GM10248 (cell line): ENCODE measurements around the gene WDR1.

Source experiments
- CTCF ChIA-PET: fragments of 300-600 bp; sonication (Branson Sonifier 250); formaldehyde crosslinking; extraction: SDS; loops from one replicate; lab custom pipeline; 2021; ENCODE audit warnings: antibody characterized with exemption; lab: Yijun Ruan, JAX
- POLR2A ChIA-PET: fragments of 350-650 bp; sonication (Branson Sonifier 250); formaldehyde crosslinking; extraction: SDS; loops from one replicate; lab custom pipeline; 2020; ENCODE audit warnings: antibody characterized with exemption; lab: Yijun Ruan, JAX
- DNase-seq: peaks from one replicate; pipeline ENCODE4 v3.0.0; 2012; ENCODE audit errors: extremely low spot score
- TF ChIP-seq, protein P1 (sequence below): IDR thresholded peaks from 2 replicates; pipeline ENCODE4 v1.5.1; 2012; ENCODE audit warnings: mild to moderate bottlenecking, low read depth; ENCODE audit errors: extremely low read depth, missing control alignments, control extremely low read depth

The WDR1 gene

DNA sequence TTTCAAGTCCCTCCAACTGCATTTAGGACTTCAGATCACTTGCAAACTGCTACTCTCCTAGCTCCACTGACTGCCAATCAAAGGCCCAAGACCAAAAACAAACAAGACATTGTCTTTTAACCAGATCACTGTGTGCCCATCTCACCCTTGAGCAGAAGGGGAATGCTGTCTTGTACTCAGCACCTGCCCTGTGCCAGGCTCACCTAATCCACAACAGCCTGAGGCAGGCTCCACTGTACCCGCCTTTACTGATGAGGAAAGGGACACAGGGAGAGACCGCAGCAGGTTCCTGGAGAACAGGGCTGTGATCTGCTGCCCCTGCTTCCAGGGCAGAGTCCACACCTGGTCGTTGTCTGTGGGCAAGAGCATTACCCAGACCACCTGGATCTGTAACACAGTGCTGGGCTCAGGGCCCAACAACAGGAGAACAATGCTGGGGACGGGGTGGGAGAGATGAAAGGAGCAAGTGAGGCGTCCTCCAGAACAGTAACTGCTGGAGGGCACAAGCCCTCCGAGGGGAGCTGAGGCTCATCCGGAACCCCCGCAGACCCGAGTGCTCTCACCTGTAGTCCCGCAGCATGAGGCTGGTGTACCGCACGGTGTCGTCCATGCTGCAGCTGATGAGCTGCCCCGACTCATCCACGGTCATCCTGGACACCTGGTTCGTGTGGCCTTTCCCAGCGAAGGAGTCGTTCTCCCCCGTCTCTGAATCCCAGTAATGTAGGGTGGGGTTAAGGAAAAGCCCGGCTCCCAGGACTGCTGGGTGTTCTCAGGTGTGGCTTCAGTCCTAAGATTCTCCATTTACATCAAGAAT, 33.9 kb downstream of the WDR1 start:
- ChIA-PET CTCF (interaction anchor here (1.5 kb wide), 1 partner anchor 9 kb away, joined by 3 read pairs; no protein-coding TSS in a partner anchor), POLR2A (no interaction called here)
- TF ChIP-seq, protein P1, sequence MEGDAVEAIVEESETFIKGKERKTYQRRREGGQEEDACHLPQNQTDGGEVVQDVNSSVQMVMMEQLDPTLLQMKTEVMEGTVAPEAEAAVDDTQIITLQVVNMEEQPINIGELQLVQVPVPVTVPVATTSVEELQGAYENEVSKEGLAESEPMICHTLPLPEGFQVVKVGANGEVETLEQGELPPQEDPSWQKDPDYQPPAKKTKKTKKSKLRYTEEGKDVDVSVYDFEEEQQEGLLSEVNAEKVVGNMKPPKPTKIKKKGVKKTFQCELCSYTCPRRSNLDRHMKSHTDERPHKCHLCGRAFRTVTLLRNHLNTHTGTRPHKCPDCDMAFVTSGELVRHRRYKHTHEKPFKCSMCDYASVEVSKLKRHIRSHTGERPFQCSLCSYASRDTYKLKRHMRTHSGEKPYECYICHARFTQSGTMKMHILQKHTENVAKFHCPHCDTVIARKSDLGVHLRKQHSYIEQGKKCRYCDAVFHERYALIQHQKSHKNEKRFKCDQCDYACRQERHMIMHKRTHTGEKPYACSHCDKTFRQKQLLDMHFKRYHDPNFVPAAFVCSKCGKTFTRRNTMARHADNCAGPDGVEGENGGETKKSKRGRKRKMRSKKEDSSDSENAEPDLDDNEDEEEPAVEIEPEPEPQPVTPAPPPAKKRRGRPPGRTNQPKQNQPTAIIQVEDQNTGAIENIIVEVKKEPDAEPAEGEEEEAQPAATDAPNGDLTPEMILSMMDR, result no peak
- no peak for DNase-seq

DNA sequence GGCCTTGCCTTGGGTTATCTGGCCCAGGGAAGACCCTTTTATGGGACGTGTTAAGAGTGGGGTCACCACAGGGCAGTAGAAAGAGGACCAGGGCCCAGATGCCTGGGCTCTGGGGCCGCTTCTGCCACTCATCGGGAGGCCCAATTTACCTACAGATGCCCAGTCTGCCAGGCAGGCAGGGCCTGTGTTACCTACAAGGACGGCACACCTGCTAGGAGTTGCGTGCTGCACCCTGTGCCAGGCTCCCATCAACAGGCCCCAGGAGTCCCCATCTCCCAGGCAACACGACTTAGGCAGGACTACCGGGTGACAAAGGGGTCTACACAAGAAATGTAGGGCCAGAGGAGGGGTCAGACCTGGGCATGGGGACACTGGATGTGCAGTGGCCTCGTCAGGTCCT, 34.6 kb downstream of the WDR1 start:
- DNase-seq, result no peak
- POLR2A ChIA-PET, result no interaction called here
- CTCF ChIA-PET, result interaction anchor here (1.1 to 1.5 kb wide), 2 partner anchors 8 to 19 kb away, joined by 3 read pairs; no protein-coding TSS in a partner anchor
- TF ChIP-seq, protein P1, result no peak

DNA sequence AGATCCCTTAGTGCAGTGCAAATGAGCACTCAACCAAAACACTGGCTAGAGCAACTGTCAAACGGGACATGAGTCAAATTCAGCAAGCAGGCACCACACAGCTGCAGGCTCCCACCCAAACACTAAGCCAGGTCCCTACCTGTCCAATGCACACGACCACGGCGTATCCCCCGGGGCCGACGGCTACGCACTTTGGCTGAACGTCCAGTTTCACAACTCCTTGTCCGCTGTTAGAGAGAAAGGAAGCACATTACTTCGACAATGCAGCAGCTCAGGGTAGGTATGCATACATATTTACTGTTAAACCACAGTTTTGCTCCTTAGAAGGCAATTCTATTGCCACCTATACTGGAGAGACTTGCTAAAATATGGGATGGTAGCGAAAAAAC, 35.4 kb downstream of the WDR1 start:
- CTCF ChIA-PET, result interaction anchor here (1.1 kb wide), 1 partner anchor 18 kb away, joined by 3 read pairs; no protein-coding TSS in a partner anchor
- TF ChIP-seq, protein P1, result no peak
- DNase-seq, result no peak
- POLR2A ChIA-PET, result no interaction called here

DNA sequence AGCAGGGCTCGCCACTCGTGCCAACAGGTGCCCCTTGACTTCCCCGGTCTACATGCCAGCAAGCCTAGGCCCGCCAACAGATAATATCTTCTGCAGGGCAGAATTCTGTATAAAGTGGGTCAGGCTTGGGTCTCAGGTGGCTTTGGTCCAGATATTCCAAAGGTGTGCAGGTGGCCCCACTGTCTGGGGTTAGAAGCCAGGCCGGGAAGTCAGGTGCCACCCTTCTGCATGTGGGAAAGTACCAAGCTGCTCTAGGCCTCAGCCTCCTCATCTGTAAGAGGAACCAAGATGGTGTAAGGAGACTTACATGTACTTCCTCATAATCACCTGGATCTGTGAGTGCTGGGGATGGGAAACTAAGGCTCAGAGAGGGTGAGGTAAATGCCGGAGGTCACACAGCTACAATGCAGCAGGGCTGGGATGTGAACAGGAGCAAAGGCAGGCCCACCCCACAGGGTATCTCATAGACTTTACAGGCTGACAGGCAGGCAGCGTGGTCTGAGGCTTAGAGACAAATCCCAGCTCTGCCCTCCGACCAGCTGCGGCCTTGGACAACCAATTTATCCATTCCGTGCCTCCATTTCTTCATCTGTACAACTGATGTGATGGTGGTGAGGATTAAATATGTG, 35.9 kb downstream of the WDR1 start:
- ChIA-PET POLR2A (no interaction called here), CTCF (interaction anchor here (0.9 to 1.1 kb wide), 2 partner anchors 18 kb away, joined by 3 read pairs; no protein-coding TSS in a partner anchor)
- TF ChIP-seq, protein P1, result no peak

DNA sequence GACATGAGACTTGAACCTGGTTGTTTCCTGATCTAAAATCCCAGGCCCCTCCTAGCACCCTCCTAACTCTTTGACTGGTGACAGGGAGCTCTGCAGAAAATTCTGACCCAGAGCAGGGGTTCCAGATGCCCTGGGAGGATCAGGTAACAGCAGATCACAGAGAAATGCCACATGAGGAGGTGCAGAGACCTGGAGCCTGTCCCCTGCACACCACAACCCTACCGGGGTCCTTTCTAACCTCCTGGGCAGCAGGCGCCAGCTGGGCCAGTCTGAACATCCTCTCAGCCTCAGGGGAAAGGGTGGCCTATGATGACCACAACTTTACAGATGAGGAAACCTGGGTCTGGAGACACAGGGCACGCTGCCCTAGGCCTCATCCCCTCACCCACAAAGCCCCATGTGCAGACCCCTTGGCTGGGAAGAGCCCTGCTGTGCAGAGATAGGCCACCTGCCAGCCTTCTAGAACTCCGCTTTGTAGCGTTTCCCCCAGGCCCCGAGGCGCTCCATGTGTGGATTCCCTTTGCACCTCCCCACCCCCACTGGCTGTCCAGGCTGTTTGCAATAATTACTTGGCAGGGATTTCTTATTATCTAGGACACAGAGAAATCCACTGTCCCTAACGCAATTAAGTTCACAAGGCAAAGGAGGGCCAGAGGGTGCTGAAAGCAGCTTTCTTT, 36.5 kb downstream of the WDR1 start:
- POLR2A ChIA-PET, result no interaction called here
- TF ChIP-seq, protein P1, result no peak
- no peak for DNase-seq
- CTCF ChIA-PET, result interaction anchor here (0.9 kb wide), 1 partner anchor 17 kb away, joined by 3 read pairs; no protein-coding TSS in a partner anchor

More for the DNA sequence above, 35.9 kb downstream of the WDR1 start:
- no peak for DNase-seq

DNA sequence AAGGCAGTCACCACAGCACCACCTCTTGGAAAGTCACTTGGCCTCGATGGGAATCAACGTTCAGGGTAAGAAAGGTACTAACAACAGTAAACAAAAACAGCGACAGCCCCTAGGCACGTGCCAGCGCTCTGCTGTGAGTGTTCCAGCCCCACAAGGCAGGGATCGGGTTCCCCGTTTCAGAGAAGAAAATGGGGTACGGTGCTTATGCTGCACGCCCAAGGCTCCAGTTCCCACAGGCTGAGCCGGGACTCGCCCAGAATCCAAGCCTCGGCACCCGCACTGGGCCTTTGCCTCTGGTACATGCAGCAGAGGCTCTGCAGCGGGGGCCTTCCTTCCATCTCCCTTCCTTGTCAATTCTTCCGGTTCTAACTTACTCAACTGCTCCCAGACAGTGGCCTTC, 37.3 kb downstream of the WDR1 start:
- no peak for DNase-seq
- CTCF ChIA-PET, result no interaction called here
- POLR2A ChIA-PET, result no interaction called here
- TF ChIP-seq, protein P1, result no peak
